HEK293T (cell line): ENCODE data around the gene NAT16.

Source experiments
- CTCF ChIA-PET: fragments of 350-600 bp; formaldehyde crosslinking; extraction: SDS; loops from one replicate; lab custom pipeline; 2021; ENCODE audit warnings: antibody characterized with exemption, inconsistent platforms; lab: Yijun Ruan, JAX
- POLR2A ChIA-PET: fragments of 350-600 bp; formaldehyde crosslinking; extraction: SDS; loops from one replicate; lab custom pipeline; 2020; ENCODE audit warnings: antibody characterized with exemption, inconsistent platforms; lab: Yijun Ruan, JAX
- DNase-seq: peaks from one replicate; pipeline ENCODE4 v3.0.0; 2012; ENCODE audit warnings: mixed read lengths; ENCODE audit errors: extremely low spot score
- ARNT ChIP-seq: fragments of 450-650 bp; IDR thresholded peaks from 2 replicates; pipeline ENCODE4 v1.6.1; 2017; ENCODE audit warnings: mild to moderate bottlenecking
- BHLHE40 ChIP-seq: fragments of 450-650 bp; IDR thresholded peaks from 2 replicates; pipeline ENCODE4 v1.6.1; 2016; ENCODE audit warnings: mild to moderate bottlenecking, moderate library complexity, borderline replicate concordance
- CTBP1 ChIP-seq: fragments of 450-650 bp; IDR thresholded peaks from 2 replicates; pipeline ENCODE4 v1.6.1; 2016; ENCODE audit warnings: borderline replicate concordance
- ELF4 ChIP-seq: fragments of 450-650 bp; IDR thresholded peaks from 2 replicates; pipeline ENCODE4 v1.6.1; 2017; ENCODE audit warnings: antibody characterized with exemption
- FOXA1 ChIP-seq: fragments of 450-650 bp; IDR thresholded peaks from 2 replicates; pipeline ENCODE4 v1.6.1; 2016; ENCODE audit warnings: mild to moderate bottlenecking
- FOXK2 ChIP-seq: fragments of 450-650 bp; IDR thresholded peaks from 2 replicates; pipeline ENCODE4 v1.6.1; 2016; ENCODE audit warnings: mild to moderate bottlenecking
- FOXM1 ChIP-seq: fragments of 450-650 bp; IDR thresholded peaks from 2 replicates; pipeline ENCODE4 v1.6.1; 2017; ENCODE audit warnings: mild to moderate bottlenecking, borderline replicate concordance
- HDGF ChIP-seq: fragments of 450-650 bp; IDR thresholded peaks from 2 replicates; pipeline ENCODE4 v1.6.1; 2017; ENCODE audit warnings: antibody characterized with exemption, borderline replicate concordance
- L3MBTL2 ChIP-seq: fragments of 450-650 bp; conservative IDR thresholded peaks from 2 replicates; pipeline ENCODE4 v1.6.1; 2016; ENCODE audit warnings: mild to moderate bottlenecking
- LEF1 ChIP-seq: fragments of 450-650 bp; IDR thresholded peaks from 2 replicates; pipeline ENCODE4 v1.6.1; 2017; ENCODE audit warnings: mild to moderate bottlenecking, borderline replicate concordance
- NFRKB ChIP-seq: fragments of 450-650 bp; IDR thresholded peaks from 2 replicates; pipeline ENCODE4 v1.6.1; 2016; ENCODE audit warnings: mild to moderate bottlenecking, moderate library complexity
- SP1 ChIP-seq: fragments of 450-650 bp; IDR thresholded peaks from 2 replicates; pipeline ENCODE4 v1.6.1; 2017
- SUZ12 ChIP-seq: fragments of 450-650 bp; IDR thresholded peaks from 2 replicates; pipeline ENCODE4 v1.6.1; 2016; ENCODE audit warnings: mild to moderate bottlenecking
- TARDBP ChIP-seq: fragments of 450-650 bp; IDR thresholded peaks from 2 replicates; pipeline ENCODE4 v1.6.1; 2016
- ZNF384 ChIP-seq: fragments of 450-650 bp; IDR thresholded peaks from 2 replicates; pipeline ENCODE4 v1.6.1; 2016
- TF ChIP-seq, protein P1 (sequence below): fragments of 450-650 bp; IDR thresholded peaks from 2 replicates; pipeline ENCODE4 v1.6.1; 2016

NAT16 gene

GRCh38 chr7:101161692-101162471 is 18.2 kb downstream of the NAT16 start:
- DNase-seq, result no peak
- ChIA-PET POLR2A (interaction anchor here (0.8 kb wide), 1 partner anchor 12 kb away, joined by 3 read pairs; no protein-coding TSS in a partner anchor), CTCF (no interaction called here)
- no peak for TF ChIP-seq SUZ12
- no peak for TF ChIP-seq BHLHE40
- no peak for TF ChIP-seq HDGF
- no peak for TF ChIP-seq LEF1
- no peak for TF ChIP-seq ELF4
- TF ChIP-seq FOXM1, result no peak
- TF ChIP-seq TARDBP, result no peak
- TF ChIP-seq, protein P1, sequence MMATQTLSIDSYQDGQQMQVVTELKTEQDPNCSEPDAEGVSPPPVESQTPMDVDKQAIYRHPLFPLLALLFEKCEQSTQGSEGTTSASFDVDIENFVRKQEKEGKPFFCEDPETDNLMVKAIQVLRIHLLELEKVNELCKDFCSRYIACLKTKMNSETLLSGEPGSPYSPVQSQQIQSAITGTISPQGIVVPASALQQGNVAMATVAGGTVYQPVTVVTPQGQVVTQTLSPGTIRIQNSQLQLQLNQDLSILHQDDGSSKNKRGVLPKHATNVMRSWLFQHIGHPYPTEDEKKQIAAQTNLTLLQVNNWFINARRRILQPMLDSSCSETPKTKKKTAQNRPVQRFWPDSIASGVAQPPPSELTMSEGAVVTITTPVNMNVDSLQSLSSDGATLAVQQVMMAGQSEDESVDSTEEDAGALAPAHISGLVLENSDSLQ, result no peak
- no peak for TF ChIP-seq SP1
- TF ChIP-seq NFRKB, result no peak
- TF ChIP-seq ARNT, result no peak
- TF ChIP-seq FOXK2, result no peak
- no peak for TF ChIP-seq FOXA1
- TF ChIP-seq CTBP1, result no peak
- no peak; the same call in 1 of the 2 replicates for TF ChIP-seq ZNF384

DNA sequence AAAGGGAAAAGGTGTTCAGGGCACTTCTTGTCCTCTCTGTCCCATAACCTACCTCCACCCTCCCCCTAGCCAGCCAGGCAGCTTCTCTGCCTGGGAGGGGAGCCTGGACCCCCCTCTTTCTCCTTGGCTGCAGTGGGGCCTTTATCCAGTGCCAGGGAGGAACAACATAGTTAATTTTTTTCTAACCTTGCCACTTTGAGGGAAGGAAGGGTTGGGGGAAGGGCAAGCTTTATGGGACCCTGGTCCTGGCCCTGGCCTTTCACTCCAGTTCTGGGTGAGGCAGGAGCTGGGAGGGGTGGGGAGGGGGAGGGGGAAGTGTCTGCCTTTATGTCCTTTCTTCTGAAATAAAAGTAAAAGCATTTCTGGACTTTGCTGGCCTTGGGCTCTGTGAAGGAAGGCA is 19.2 kb downstream of the NAT16 start:
- POLR2A ChIA-PET, result no interaction called here

GRCh38 chr7:101159696-101160674 is 20.1 kb downstream of the NAT16 start:
- CTCF ChIA-PET, result interaction anchor here (0.6 to 1.4 kb wide), 4 partner anchors 12 to 704 kb away, joined by 3 to 5 read pairs (median 4); no protein-coding TSS in a partner anchor
- no peak for DNase-seq
- POLR2A ChIA-PET, result no interaction called here
- TF ChIP-seq FOXM1, result no peak
- no peak for TF ChIP-seq ZNF384
- no peak for TF ChIP-seq LEF1
- no peak for TF ChIP-seq CTBP1
- TF ChIP-seq L3MBTL2, result no peak
- TF ChIP-seq, protein P1, result no peak
- no peak for TF ChIP-seq ARNT
- TF ChIP-seq ELF4, result no peak
- TF ChIP-seq BHLHE40, result no peak
- no peak for TF ChIP-seq TARDBP
- TF ChIP-seq HDGF, result no peak
- TF ChIP-seq SP1, result no peak
- no peak for TF ChIP-seq SUZ12

More for the DNA sequence above, 19.2 kb downstream of the NAT16 start:
- TF ChIP-seq, protein P1, result no peak
- no peak for TF ChIP-seq FOXK2
- no peak for TF ChIP-seq ELF4
- CTCF ChIA-PET, result interaction anchor here (1.1 kb wide), 1 partner anchor 16 kb away, joined by 4 read pairs; no protein-coding TSS in a partner anchor
- DNase-seq, result no peak

DNA sequence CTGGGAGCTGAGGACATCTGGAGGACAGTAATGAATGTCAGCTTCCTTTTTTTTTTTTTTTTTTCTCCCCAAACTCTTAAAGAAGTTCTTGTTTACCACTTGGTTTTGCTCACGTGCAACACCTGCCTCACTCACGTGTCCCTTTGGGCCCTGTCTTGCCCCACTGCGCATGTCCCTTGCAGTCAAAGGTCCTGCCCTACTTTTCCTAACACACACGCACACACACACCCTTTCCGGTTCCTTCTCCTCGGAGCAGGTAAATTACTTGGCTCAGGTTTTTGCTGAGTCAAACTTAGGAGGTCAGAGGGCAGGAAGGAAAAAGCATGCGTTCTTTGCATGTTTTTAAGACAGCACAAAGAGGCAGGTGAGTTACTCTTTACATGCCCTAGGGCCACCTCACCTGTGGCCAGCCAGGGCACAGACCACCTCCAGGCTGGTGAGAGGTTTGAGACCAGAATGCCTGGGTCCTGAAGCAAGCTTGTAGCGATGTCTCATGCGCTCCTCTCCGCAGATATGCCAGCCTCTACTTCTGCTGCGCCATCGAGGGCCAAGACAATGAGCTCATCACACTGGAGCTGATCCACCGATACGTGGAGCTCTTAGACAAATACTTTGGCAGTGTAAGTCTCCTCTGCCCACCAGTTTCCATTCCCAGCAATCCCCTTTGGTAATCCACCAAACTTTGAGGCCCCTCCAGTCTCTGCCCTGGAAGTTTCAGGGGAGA is 23.1 kb downstream of the NAT16 start:
- ChIA-PET CTCF (interaction anchor here (0.6 to 3.0 kb wide), 5 partner anchors 9 to 36 kb away, joined by 3 to 21 read pairs (median 5); no protein-coding TSS in a partner anchor), POLR2A (no interaction called here)
- no peak for DNase-seq
- TF ChIP-seq, protein P1, result no peak
- TF ChIP-seq FOXA1 (no peak), L3MBTL2 (no peak), TARDBP (no peak), BHLHE40 (no peak), HDGF (no peak), ELF4 (no peak), FOXM1 (no peak), SUZ12 (no peak), SP1 (no peak), ARNT (no peak), FOXK2 (no peak), LEF1 (no peak), NFRKB (no peak), CTBP1 (no peak), ZNF384 (no peak)
